Activated naive CD8-positive, alpha-beta T cell treated with anti-CD3 and anti-CD28 coated beads for 36 hours (primary cell): Measurements from ENCODE around the gene ZSCAN5B. TPM values are rescaled to one million over a fixed set of nuclear protein-coding genes. Genes with fewer than 3 reads are reported as not detected.
"Not testable (repeated sequence)": the region's sequence is repeated elsewhere in the genome, so short reads cannot be mapped to it uniquely, and the experiment has no call there.

Experiments
- DNase-seq: peaks from one replicate; pipeline ENCODE4 v3.0.0; 2021
- H3K27ac Mint-ChIP-seq: one replicate; pipeline ENCODE4 v1.8.0; 2022; ENCODE audit warnings: mild to moderate bottlenecking, moderate library complexity, mixed read lengths
- H3K27me3 Mint-ChIP-seq: one replicate; pipeline ENCODE4 v1.8.0; 2022; ENCODE audit warnings: mild to moderate bottlenecking, mixed read lengths
- H3K36me3 Mint-ChIP-seq: one replicate; pipeline ENCODE4 v1.8.0; 2021; ENCODE audit warnings: mild to moderate bottlenecking, mixed read lengths
- H3K4me1 Mint-ChIP-seq: one replicate; pipeline ENCODE4 v1.8.0; 2021; ENCODE audit warnings: mixed read lengths
- H3K4me3 Mint-ChIP-seq: one replicate; pipeline ENCODE4 v1.8.0; 2022; ENCODE audit warnings: mild to moderate bottlenecking, moderate library complexity, mixed read lengths
- H3K9me3 Mint-ChIP-seq: one replicate; pipeline ENCODE4 v1.8.0; 2022; ENCODE audit warnings: mixed read lengths
- total RNA-seq, 2 experiments: library from RNA; stranded (reverse); gene quantifications; one replicate each; pipeline ENCODE4 v1.2.3, GENCODE V29; 2021

ZSCAN5B gene
- total RNA-seq, 2 experiments from 2014 or later: not detected

- DNase-seq: no peak
- no peak overlapping the region for H3K4me3 Mint-ChIP-seq
- no peak overlapping the region for H3K27ac Mint-ChIP-seq
- no peaks in the 10 kb centered on the region for H3K9me3 Mint-ChIP-seq
- no peaks in the 10 kb centered on the region for H3K4me1 Mint-ChIP-seq
- no peaks in the 10 kb centered on the region for H3K27me3 Mint-ChIP-seq
- H3K36me3 Mint-ChIP-seq: no peaks in the 10 kb centered on the region
Observed at GRCh38 chr19:56193981-56194640, 3.5 kb downstream of the ZSCAN5B start.

GRCh38 chr19:56191711-56192110 is 5.9 kb downstream of the ZSCAN5B start:
- Mint-ChIP-seq H3K27ac (no peak overlapping the region), H3K36me3 (no peaks in the 10 kb centered on the region), H3K4me3 (no peak overlapping the region), H3K9me3 (no peaks in the 10 kb centered on the region), H3K27me3 (no peaks in the 10 kb centered on the region), H3K4me1 (no peaks in the 10 kb centered on the region)
- no peak for DNase-seq

GRCh38 chr19:56191115-56191514 is 6.5 kb downstream of the ZSCAN5B start:
- H3K9me3 Mint-ChIP-seq: no peaks in the 10 kb centered on the region
- no peaks in the 10 kb centered on the region for H3K36me3 Mint-ChIP-seq
- H3K4me1 Mint-ChIP-seq: no peaks in the 10 kb centered on the region
- H3K4me3 Mint-ChIP-seq: no peak overlapping the region
- no peaks in the 10 kb centered on the region for H3K27me3 Mint-ChIP-seq
- no peak for DNase-seq
- no peak overlapping the region for H3K27ac Mint-ChIP-seq

- no peak overlapping the region for H3K27ac Mint-ChIP-seq
- peaks cover 13% of the 10 kb centered on the region for H3K27me3 Mint-ChIP-seq
- DNase-seq: no peak
- no peaks in the 10 kb centered on the region for H3K36me3 Mint-ChIP-seq
- H3K4me3 Mint-ChIP-seq: no peak overlapping the region
- H3K9me3 Mint-ChIP-seq: no peaks in the 10 kb centered on the region
- H3K4me1 Mint-ChIP-seq: peaks cover 2% of the 10 kb centered on the region
Observed at GRCh38 chr19:56189785-56190184, 7.8 kb downstream of the ZSCAN5B start.

GRCh38 chr19:56177564-56178243 is 19.9 kb downstream of the ZSCAN5B start:
- Mint-ChIP-seq H3K4me3 (no peak overlapping the region), H3K4me1 (no peaks in the 10 kb centered on the region), H3K27ac (no peak overlapping the region), H3K9me3 (no peaks in the 10 kb centered on the region), H3K27me3 (no peaks in the 10 kb centered on the region), H3K36me3 (no peaks in the 10 kb centered on the region)
- DNase-seq: no peak

GRCh38 chr19:56176881-56177280 is 20.7 kb downstream of the ZSCAN5B start:
- no peak overlapping the region for H3K4me3 Mint-ChIP-seq
- H3K4me1 Mint-ChIP-seq: peaks cover under 1% of the 10 kb centered on the region
- H3K36me3 Mint-ChIP-seq: no peaks in the 10 kb centered on the region
- no peak for DNase-seq
- peaks cover 4% of the 10 kb centered on the region for H3K27me3 Mint-ChIP-seq
- H3K27ac Mint-ChIP-seq: no peak overlapping the region
- H3K9me3 Mint-ChIP-seq: no peaks in the 10 kb centered on the region

GRCh38 chr19:56176310-56176709 is 21.3 kb downstream of the ZSCAN5B start:
- H3K4me3 Mint-ChIP-seq, H3K9me3 Mint-ChIP-seq, H3K4me1 Mint-ChIP-seq, H3K27me3 Mint-ChIP-seq, H3K27ac Mint-ChIP-seq, DNase-seq, H3K36me3 Mint-ChIP-seq: not testable (repeated sequence)

- not testable (repeated sequence) for H3K27ac Mint-ChIP-seq, H3K27me3 Mint-ChIP-seq, H3K4me3 Mint-ChIP-seq, DNase-seq, H3K4me1 Mint-ChIP-seq, H3K9me3 Mint-ChIP-seq, H3K36me3 Mint-ChIP-seq
Observed at GRCh38 chr19:56175861-56176307, 21.7 kb downstream of the ZSCAN5B start, which contains the start of gene GALP. Gene GALP (plus strand): TSS chr19:56176008. CDS start chr19:56177109, 1,101 bp downstream.

GRCh38 chr19:56174550-56174949 is 23.0 kb downstream of the ZSCAN5B start:
- no peak overlapping the region for H3K4me3 Mint-ChIP-seq
- no peak for DNase-seq
- peaks cover 6% of the 10 kb centered on the region for H3K27me3 Mint-ChIP-seq
- peaks cover 2% of the 10 kb centered on the region for H3K4me1 Mint-ChIP-seq
- H3K9me3 Mint-ChIP-seq: no peaks in the 10 kb centered on the region
- no peak overlapping the region for H3K27ac Mint-ChIP-seq
- H3K36me3 Mint-ChIP-seq: no peaks in the 10 kb centered on the region

- H3K27me3 Mint-ChIP-seq: peaks cover 6% of the 10 kb centered on the region
- H3K27ac Mint-ChIP-seq: no peak overlapping the region
- no peak for DNase-seq
- no peak overlapping the region for H3K4me3 Mint-ChIP-seq
- H3K9me3 Mint-ChIP-seq: no peaks in the 10 kb centered on the region
- peaks cover 2% of the 10 kb centered on the region for H3K4me1 Mint-ChIP-seq
- no peaks in the 10 kb centered on the region for H3K36me3 Mint-ChIP-seq
Observed at GRCh38 chr19:56174086-56174485, 23.5 kb downstream of the ZSCAN5B start.

GRCh38 chr19:56170261-56170660 is 27.3 kb downstream of the ZSCAN5B start:
- no peaks in the 10 kb centered on the region for H3K9me3 Mint-ChIP-seq
- no peaks in the 10 kb centered on the region for H3K36me3 Mint-ChIP-seq
- peaks cover 19% of the 10 kb centered on the region for H3K27me3 Mint-ChIP-seq
- H3K27ac Mint-ChIP-seq: no peak overlapping the region
- H3K4me3 Mint-ChIP-seq: no peak overlapping the region
- peaks cover 2% of the 10 kb centered on the region for H3K4me1 Mint-ChIP-seq
- no peak for DNase-seq

GRCh38 chr19:56167064-56167578 is 30.5 kb downstream of the ZSCAN5B start:
- Mint-ChIP-seq H3K36me3 (no peaks in the 10 kb centered on the region), H3K4me3 (no peak overlapping the region), H3K9me3 (no peaks in the 10 kb centered on the region), H3K4me1 (peaks cover 2% of the 10 kb centered on the region), H3K27ac (no peak overlapping the region), H3K27me3 (peaks cover 20% of the 10 kb centered on the region)
- DNase-seq: no peak

- Mint-ChIP-seq H3K4me3 (no peak overlapping the region), H3K27me3 (peaks cover 13% of the 10 kb centered on the region), H3K9me3 (no peaks in the 10 kb centered on the region), H3K27ac (no peak overlapping the region), H3K36me3 (peaks cover 10% of the 10 kb centered on the region), H3K4me1 (no peaks in the 10 kb centered on the region)
- DNase-seq: no peak
Observed at GRCh38 chr19:56163097-56163496, 34.5 kb downstream of the ZSCAN5B start.

GRCh38 chr19:56162258-56162657 is 35.3 kb downstream of the ZSCAN5B start:
- H3K4me1 Mint-ChIP-seq: no peaks in the 10 kb centered on the region
- H3K36me3 Mint-ChIP-seq: peaks cover 10% of the 10 kb centered on the region
- H3K9me3 Mint-ChIP-seq: no peaks in the 10 kb centered on the region
- peak; percentile 33 for DNase-seq
- no peak overlapping the region for H3K4me3 Mint-ChIP-seq
- H3K27ac Mint-ChIP-seq: peak overlapping the region; percentile 3
- peaks cover 8% of the 10 kb centered on the region for H3K27me3 Mint-ChIP-seq

GRCh38 chr19:56161534-56161933 is 36.0 kb downstream of the ZSCAN5B start:
- Mint-ChIP-seq H3K4me3 (no peak overlapping the region), H3K4me1 (no peaks in the 10 kb centered on the region), H3K27ac (no peak overlapping the region), H3K27me3 (peaks cover 8% of the 10 kb centered on the region), H3K9me3 (no peaks in the 10 kb centered on the region), H3K36me3 (peaks cover 10% of the 10 kb centered on the region)
- no peak for DNase-seq
